Parathyroid adenoma (tissue), 2 donors: ENCODE measurements around the gene C5orf15.

Experiments used
- H2AFZ ChIP-seq: fragments of 300-600 bp; sonication (generic); one replicate; pipeline ENCODE4 v1.7.0; 2017; ENCODE audit warnings: antibody characterized with exemption, mild to moderate bottlenecking
- H3K27ac ChIP-seq: fragments of 300-600 bp; sonication (generic); one replicate; pipeline ENCODE4 v1.7.0; 2017
- H3K27me3 ChIP-seq: fragments of 300-600 bp; sonication (generic); one replicate; pipeline ENCODE4 v1.7.0; 2017; ENCODE audit warnings: low read length; ENCODE audit not compliant: control insufficient read depth, insufficient read depth
- H3K36me3 ChIP-seq: fragments of 300-600 bp; sonication (generic); one replicate; pipeline ENCODE4 v1.7.0; 2017; ENCODE audit warnings: low read length; ENCODE audit not compliant: control insufficient read depth, insufficient read depth
- H3K4me1 ChIP-seq: fragments of 300-600 bp; sonication (generic); one replicate; pipeline ENCODE4 v1.7.0; 2017; ENCODE audit warnings: control low read depth
- H3K4me2 ChIP-seq: fragments of 300-600 bp; sonication (generic); one replicate; pipeline ENCODE4 v1.7.0; 2017; ENCODE audit warnings: low read length
- H3K4me3 ChIP-seq: fragments of 300-600 bp; sonication (generic); one replicate; pipeline ENCODE4 v1.7.0; 2017; ENCODE audit warnings: low read depth, low read length
- H3K79me2 ChIP-seq: fragments of 300-600 bp; sonication (generic); one replicate; pipeline ENCODE4 v1.7.0; 2017; ENCODE audit warnings: control low read depth
- H3K9ac ChIP-seq: fragments of 300-600 bp; sonication (generic); one replicate; pipeline ENCODE4 v1.7.0; 2017; ENCODE audit warnings: mild to moderate bottlenecking
- H3K9me3 ChIP-seq: fragments of 300-600 bp; sonication (generic); one replicate; pipeline ENCODE4 v1.7.0; 2017; ENCODE audit warnings: low read length; ENCODE audit not compliant: control insufficient read depth
- TF ChIP-seq, protein P1 (sequence below): fragments of 300-600 bp; sonication (generic); IDR thresholded peaks from one replicate; pipeline ENCODE4 v1.7.0; 2017; ENCODE audit warnings: antibody characterized with exemption, mild to moderate bottlenecking
- donor health status: primary hyperparathyroidism.

C5orf15 gene

GRCh38 chr5:133916914-133917313 is 51.5 kb downstream of the C5orf15 start:
- Histone ChIP-seq H3K4me2 (no peak overlapping the region), H3K9ac (no peak overlapping the region), H3K4me1 (no peaks in the 10 kb centered on the region), H3K79me2 (no peaks in the 10 kb centered on the region), H3K9me3 (no peaks in the 10 kb centered on the region), H3K27me3 (no peaks in the 10 kb centered on the region), H3K36me3 (no peaks in the 10 kb centered on the region), H3K4me3 (no peak overlapping the region), H3K27ac (no peak overlapping the region), H2AFZ (no peak overlapping the region)
- TF ChIP-seq, protein P1, sequence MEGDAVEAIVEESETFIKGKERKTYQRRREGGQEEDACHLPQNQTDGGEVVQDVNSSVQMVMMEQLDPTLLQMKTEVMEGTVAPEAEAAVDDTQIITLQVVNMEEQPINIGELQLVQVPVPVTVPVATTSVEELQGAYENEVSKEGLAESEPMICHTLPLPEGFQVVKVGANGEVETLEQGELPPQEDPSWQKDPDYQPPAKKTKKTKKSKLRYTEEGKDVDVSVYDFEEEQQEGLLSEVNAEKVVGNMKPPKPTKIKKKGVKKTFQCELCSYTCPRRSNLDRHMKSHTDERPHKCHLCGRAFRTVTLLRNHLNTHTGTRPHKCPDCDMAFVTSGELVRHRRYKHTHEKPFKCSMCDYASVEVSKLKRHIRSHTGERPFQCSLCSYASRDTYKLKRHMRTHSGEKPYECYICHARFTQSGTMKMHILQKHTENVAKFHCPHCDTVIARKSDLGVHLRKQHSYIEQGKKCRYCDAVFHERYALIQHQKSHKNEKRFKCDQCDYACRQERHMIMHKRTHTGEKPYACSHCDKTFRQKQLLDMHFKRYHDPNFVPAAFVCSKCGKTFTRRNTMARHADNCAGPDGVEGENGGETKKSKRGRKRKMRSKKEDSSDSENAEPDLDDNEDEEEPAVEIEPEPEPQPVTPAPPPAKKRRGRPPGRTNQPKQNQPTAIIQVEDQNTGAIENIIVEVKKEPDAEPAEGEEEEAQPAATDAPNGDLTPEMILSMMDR = no peak

- Histone ChIP-seq H3K4me1 (no peaks in the 10 kb centered on the region), H2AFZ (no peak overlapping the region), H3K27ac (no peak overlapping the region), H3K79me2 (no peaks in the 10 kb centered on the region), H3K9me3 (no peaks in the 10 kb centered on the region), H3K9ac (no peak overlapping the region), H3K4me2 (no peak overlapping the region), H3K4me3 (no peak overlapping the region), H3K36me3 (no peaks in the 10 kb centered on the region), H3K27me3 (no peaks in the 10 kb centered on the region)
- TF ChIP-seq, protein P1 = no peak
Measured at GRCh38 chr5:133916479-133916878, 51.9 kb downstream of the C5orf15 start.

DNA sequence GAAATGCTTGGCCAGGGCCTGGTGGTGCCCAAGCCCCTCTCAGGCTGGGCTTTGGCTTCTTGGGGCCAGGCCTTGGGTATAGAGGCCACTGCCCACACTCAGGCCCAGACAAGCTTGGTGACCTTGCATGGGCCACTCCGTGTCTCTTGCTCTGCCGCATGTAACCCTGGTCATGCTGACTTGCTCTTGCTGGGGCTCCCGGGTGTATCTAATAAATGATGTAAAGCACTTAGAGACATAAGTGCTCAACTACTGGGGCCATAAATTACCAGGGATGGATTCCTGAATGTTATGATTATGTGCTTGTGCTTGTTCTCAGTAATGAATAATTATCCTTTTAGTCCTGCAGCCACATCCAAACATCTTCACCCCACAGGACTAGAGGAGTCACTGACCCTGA is 54.0 kb downstream of the C5orf15 start:
- Histone ChIP-seq H3K27me3 (no peaks in the 10 kb centered on the region), H2AFZ (no peak overlapping the region), H3K9ac (no peak overlapping the region), H3K4me3 (no peak overlapping the region), H3K4me1 (no peaks in the 10 kb centered on the region), H3K79me2 (no peaks in the 10 kb centered on the region), H3K4me2 (no peak overlapping the region), H3K27ac (no peak overlapping the region), H3K36me3 (no peaks in the 10 kb centered on the region), H3K9me3 (no peaks in the 10 kb centered on the region)
- TF ChIP-seq, protein P1 = no peak

GRCh38 chr5:133913413-133914155 is 54.8 kb downstream of the C5orf15 start:
- no peaks in the 10 kb centered on the region for H3K79me2 ChIP-seq
- H3K4me1 ChIP-seq = no peaks in the 10 kb centered on the region
- H3K27me3 ChIP-seq = no peaks in the 10 kb centered on the region
- no peaks in the 10 kb centered on the region for H3K36me3 ChIP-seq
- no peak overlapping the region for H3K9ac ChIP-seq
- H2AFZ ChIP-seq = no peak overlapping the region
- TF ChIP-seq, protein P1 = no peak
- no peak overlapping the region for H3K27ac ChIP-seq
- no peak overlapping the region for H3K4me3 ChIP-seq
- no peak overlapping the region for H3K4me2 ChIP-seq
- no peaks in the 10 kb centered on the region for H3K9me3 ChIP-seq

- H3K9me3 ChIP-seq = no peaks in the 10 kb centered on the region
- no peak overlapping the region for H3K4me2 ChIP-seq
- no peaks in the 10 kb centered on the region for H3K36me3 ChIP-seq
- no peaks in the 10 kb centered on the region for H3K27me3 ChIP-seq
- H3K79me2 ChIP-seq = no peaks in the 10 kb centered on the region
- no peak overlapping the region for H2AFZ ChIP-seq
- no peak overlapping the region for H3K9ac ChIP-seq
- TF ChIP-seq, protein P1 = no peak
- H3K4me1 ChIP-seq = no peaks in the 10 kb centered on the region
- H3K27ac ChIP-seq = no peak overlapping the region
- no peak overlapping the region for H3K4me3 ChIP-seq
Measured at GRCh38 chr5:133912951-133913350, 55.5 kb downstream of the C5orf15 start.
